ENCODE measurements around the gene PPP1R14C.
A peak's percentile ranks its signal among the peaks of the same experiment; 100 is the strongest.
"Not testable (repeated sequence)": the region's sequence is repeated elsewhere in the genome, so short reads cannot be mapped to it uniquely, and the experiment has no call there.

PPP1R14C gene

DNA sequence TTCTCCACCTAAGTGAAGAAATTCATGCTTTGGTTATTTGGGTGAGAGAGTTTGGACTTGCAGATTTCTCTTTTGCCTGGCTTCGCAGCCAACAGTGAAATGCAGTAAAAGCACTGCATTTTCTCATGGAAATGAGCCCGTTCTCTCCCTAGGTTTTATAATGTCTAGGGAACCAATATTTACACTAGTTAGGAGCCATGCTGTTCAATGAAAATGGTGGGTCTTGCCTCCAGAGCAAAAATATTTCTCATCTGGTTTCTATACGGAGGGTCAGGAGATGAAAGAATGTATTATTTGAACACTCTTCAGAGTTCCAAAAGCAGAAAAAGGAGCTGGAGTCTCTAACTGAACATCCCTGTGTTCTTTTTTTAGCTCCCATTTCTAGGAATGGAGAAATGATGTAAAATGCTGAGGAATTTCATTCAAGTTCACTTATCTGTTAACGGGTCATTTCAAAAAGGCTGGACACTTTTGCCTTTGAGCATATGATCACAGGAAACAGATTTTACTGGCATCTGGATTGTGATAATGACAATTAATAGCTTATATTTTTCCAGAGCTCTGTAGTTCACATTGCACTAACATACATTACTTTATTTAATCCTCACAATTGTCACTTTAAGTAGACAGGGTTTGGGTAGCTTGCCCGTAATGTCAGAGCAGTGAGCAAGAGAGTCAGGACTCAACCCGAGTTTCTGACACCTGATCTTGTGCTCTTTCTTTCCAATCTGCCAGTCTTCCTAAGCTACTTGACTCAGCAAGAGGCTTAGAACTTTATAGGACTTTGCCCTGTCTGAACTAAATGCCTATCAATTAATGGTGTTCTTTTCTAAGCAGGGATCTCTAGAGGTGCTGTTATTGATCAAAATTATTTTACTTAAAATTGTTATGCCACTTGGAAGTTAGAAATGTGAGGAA, 78.0 kb downstream of the PPP1R14C start:
- no peak for DNase-seq (ENCODE audit: low read depth in 2 of 2)

DNA sequence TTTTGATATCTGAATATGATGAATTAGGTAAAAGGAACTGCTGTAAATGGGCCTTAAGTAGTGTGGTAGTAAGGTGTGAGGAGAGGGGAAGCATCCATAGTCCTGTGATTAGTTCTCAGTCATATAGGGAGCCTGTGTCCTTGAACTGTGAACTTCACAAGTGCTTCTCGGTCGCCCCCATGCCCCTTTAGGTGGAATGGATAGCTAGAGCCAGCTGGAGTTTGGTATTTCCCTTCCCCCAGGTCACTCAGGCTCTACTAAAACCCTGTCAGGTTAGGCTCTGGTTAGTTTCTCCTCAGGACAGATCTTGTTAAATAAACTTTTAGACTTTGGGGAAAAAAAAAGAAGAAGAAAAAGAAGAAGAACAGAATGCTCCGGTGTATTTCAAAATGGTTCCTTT, 82.0 kb downstream of the PPP1R14C start:
- no peak for DNase-seq (ENCODE audit: low read depth in 2 of 2)

DNA sequence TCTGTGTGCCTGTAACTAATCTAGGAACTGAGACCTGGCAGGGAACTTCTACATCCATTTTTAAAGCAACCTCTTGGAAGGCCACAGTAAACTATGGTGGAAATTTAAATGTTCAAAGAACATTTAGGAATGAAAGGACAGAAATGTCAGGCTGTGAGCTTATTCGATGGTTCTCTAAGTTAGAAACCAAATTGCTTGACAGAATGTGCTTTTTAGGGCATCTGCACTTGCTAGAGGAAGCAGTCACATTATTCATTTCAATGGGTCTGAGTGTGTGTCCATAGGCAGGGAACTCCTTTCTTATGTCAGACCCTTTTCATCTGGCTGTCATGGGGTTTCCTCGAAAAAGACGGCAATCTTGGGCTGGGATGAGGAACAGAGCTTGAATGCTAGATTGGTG, 84.4 kb downstream of the PPP1R14C start:
- DNase-seq (ENCODE audit: low read depth in 2 of 2) = no peak

- DNase-seq (ENCODE audit: low read depth in 2 of 2) = no peak
These were observed 85.4 kb downstream of the PPP1R14C start for GRCh38 chr6:150228072-150228733.

DNA sequence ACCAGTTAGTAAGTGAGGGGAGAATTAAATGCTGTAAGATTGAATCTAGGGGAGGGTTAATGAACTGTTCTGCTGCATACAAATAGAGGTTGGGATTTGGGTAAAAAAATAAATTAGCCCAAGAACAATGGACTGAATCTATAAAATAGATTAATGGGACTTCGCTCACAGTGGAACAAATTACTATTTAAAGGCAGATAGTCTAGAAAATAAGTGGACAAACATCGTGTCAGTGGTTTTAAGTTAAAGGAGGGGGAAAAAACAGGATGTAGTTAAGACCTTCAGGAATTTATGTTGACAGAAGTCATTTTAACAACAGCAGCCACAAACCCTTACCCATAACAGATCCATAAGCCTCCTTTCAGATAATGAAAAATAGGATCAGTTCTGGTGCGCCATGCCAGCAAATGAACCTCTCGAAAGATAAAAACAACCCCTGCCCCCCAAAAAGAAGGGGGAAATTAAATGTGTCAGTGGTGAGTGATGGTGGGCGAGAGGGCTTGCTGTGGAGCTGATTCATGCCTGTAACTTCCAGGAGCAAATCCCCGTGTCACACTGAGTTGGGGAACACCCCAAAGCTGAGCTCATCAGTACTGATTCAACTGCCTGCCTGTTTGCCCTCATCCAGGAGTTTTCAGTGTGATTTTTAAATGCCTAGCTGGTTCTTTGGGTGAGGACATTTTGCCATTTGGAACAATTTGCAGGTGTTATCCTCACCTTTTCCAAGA, 86.8 kb downstream of the PPP1R14C start:
- DNase-seq (ENCODE audit: low read depth in 2 of 2) = no peak

GRCh38 chr6:150230164-150230561, 87.3 kb downstream of the PPP1R14C start:
- DNase-seq (ENCODE audit: low read depth in 2 of 2) = no peak

DNA sequence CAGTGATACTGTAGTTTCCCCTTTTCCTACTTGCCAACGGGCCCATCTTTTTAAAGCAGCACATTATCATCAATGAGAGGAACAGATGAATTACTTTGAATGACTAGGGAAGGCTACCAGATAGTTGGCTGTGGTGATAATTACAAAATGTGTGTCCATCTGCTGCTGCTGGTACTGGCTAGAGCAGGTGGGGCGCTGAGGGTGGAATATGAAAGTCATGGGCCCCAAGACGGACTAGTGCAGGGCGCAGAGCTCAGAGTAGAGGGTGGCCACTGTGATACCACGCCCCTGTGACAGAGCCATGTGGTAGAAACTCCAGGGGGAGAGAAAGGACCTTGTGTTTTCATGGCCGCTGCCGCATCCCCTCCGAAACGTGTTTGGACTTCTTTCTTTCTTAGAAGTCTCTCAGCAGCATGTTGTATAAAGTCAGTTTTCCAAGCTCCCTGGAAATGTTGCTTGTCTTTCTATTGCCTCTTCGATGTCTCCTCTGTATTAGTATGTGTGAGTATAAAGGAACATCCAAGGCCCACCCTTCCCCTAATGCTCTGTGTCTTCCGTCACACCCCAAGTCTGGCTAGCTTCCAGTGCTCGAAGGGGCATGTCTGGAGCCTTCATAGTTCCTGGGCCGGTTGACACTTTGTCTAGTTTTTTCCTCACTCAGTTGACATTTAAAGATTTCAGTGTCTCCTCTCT, 88.1 kb downstream of the PPP1R14C start:
- no peak for DNase-seq (ENCODE audit: low read depth in 2 of 2)

GRCh38 chr6:150231525-150231850, 88.6 kb downstream of the PPP1R14C start:
- DNase-seq (ENCODE audit: low read depth in 2 of 2) = peak in 1 of 2 experiments; percentile 56

GRCh38 chr6:150233843-150234269, 91.0 kb downstream of the PPP1R14C start:
- no peak for DNase-seq (ENCODE audit: low read depth in 2 of 2)

- no peak for DNase-seq (ENCODE audit: low read depth in 2 of 2)
These were observed 92.4 kb downstream of the PPP1R14C start for GRCh38 chr6:150235218-150235617.

GRCh38 chr6:150236114-150236513, 93.3 kb downstream of the PPP1R14C start:
- DNase-seq (ENCODE audit: low read depth in 2 of 2) = no peak

- no peak for DNase-seq (ENCODE audit: low read depth in 2 of 2)
These were observed 93.7 kb downstream of the PPP1R14C start for GRCh38 chr6:150236544-150236943.

DNA sequence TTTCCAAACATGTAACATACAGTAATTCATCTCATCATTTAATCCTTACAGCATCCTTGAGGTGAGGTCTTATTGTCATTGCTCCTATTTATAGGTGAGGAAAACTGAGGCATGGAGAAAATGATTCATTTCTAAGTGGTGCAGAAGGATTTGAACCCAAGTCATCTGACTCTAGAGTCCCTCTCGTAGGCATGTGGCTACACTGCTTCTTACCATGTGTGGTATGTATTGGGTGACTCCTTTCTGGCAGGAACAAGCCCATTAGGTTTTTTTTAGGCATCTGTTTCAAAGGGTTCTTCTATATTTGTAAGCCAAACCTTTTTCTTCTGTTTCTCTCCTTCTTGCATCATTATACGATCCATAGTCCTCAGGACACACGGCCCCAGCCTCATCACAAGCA, 94.8 kb downstream of the PPP1R14C start:
- no peak for DNase-seq (ENCODE audit: low read depth in 2 of 2)

- no peak for DNase-seq (ENCODE audit: low read depth in 2 of 2)
These were observed 95.5 kb downstream of the PPP1R14C start for GRCh38 chr6:150238336-150238741.

DNA sequence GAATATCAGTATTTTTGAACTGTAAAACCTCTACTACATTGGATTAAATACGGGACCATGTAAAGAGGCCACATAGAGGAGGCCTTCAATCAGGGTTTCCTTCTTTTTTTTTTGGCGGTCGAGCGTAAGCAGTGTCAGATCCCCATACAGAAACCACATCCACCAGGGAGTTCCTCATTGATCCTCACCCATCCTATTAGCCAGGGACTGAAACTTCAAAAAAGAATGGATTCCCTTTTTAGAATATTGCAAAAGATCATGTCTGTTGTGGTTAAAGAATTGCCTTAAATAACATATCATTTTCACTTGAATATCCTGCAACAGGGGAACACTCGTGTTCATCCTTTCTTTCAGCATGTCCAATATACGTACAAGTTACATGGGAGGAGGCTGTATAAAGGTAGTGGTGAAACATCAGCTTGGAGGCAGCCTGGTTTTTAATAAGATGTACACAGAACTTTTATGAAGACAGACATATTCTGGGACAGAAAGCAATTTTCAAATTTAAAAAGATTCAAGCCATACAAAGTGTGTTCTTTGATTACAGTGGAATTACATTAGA, 96.1 kb downstream of the PPP1R14C start:
- no peak for DNase-seq (ENCODE audit: low read depth in 2 of 2)

GRCh38 chr6:150241756-150242155, 98.9 kb downstream of the PPP1R14C start:
- not testable (repeated sequence) for DNase-seq (ENCODE audit: low read depth in 2 of 2)

DNA sequence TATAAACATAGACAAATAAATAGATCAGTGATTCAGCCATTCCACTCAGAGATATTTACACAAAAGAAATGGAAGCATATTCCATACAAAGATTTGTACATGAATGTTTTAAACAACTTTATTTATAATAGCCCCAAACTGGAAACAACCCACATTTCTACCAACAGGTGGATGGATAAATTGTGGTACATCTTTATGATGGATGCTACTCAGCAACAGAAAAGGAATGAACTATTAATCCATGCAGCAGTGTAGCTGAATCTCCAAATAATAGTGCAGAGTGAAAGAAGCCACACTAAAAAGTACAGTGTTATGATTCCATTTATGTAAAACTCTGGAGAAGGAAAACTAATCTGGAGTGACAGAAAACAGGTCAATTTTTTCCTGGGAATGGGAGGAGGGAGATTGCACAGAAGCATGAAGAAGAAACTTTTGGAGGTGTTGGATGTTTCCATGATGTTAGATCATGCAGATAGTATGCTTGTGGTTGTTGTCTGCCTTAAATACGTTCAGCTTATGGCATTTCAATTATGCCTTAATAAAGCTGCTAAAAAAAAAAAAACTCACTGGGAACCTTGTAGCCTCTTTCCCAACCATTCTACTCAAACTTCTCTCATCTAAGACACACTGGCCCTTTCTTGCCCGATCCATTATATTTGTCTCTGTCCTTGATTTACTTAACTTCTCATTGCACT, 100.9 kb downstream of the PPP1R14C start:
- peak; percentile 72 to 78 for DNase-seq (ENCODE audit: low read depth in 2 of 2)

- DNase-seq (ENCODE audit: low read depth in 2 of 2) = no peak
These were observed 102.5 kb downstream of the PPP1R14C start for GRCh38 chr6:150245148-150245935.

DNA sequence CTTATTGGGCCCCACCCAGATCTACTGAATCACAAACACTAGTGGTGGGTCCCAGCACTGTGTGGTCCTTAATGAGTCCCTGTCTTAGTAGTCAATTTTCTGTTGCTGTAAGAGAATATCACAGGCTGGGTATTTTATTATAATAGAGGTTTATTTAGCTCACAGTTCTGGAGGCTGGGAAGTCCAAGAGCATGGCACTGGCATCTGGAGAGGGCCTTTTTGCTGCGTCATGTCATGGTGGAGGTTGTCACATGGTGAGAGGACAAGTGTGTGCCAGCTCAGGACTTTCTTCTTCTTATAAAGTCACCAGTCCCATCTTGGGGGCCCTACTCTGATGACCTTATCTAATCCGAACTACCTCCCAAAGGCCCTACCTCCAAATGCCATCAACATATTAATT, 105.0 kb downstream of the PPP1R14C start:
- DNase-seq (ENCODE audit: low read depth in 2 of 2) = no peak

DNA sequence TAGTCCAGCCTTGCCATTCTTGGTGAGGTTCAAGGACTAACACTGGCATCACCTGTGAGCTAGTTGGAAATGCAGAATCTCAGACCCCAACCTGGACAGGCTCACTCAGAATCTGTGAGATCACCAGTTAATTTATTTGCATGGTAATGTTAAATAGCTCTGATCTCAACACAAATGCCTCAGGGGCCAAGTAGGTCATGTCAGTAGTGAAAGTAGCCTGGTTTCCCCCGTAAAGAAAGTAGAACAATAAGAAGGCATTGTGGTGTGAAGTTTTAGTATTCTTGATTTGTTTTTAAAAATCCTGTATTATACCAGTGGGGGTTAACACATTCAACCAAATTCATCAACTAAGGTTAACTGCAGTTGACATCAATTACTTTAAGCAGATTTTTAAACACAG, 105.5 kb downstream of the PPP1R14C start:
- DNase-seq (ENCODE audit: low read depth in 2 of 2) = no peak

All from fibroblast of skin of left quadriceps (primary cell).